H1 (cell line): ENCODE measurements around the gene RANBP6. TPM values are rescaled to one million over a fixed set of nuclear protein-coding genes. Genes with fewer than 3 reads are reported as not detected.

Source experiments
- CTCF ChIA-PET: fragments of 300-600 bp; sonication (Branson Sonifier 250); formaldehyde crosslinking; loops from one replicate; lab custom pipeline; 2021; ENCODE audit not compliant: partially characterized antibody; lab: Charles Lee
- POLR2A ChIA-PET: fragments of 300-600 bp; sonication (Branson Sonifier 250); formaldehyde crosslinking; loops from one replicate; lab custom pipeline; 2021; ENCODE audit warnings: inconsistent platforms; ENCODE audit not compliant: partially characterized antibody; lab: Charles Lee
- DNase-seq, 2 experiments: peaks; one replicate each; pipeline versions ENCODE4 v3.0.0 to v3.0.0-alpha.2; 2010 to 2022; ENCODE audit warnings: low spot score in 2 of 2, low read depth in 1 of 2, mixed read lengths in 1 of 2
- FAIRE-seq: peaks from 2 replicates; lab custom pipeline; 2011; peaks lifted over from hg19 to GRCh38; lab: Jason Lieb, UNC
- H2AFZ ChIP-seq: 2 replicates; pipeline ENCODE4 v1.8.1; 2012; ENCODE audit warnings: low read length, inconsistent platforms
- H2AK5ac ChIP-seq: 2 replicates; pipeline ENCODE4 v1.6.1; 2013; ENCODE audit warnings: low read depth, low read length
- H2BK120ac ChIP-seq: replicated peaks from 2 replicates; pipeline ENCODE3; 2013; ENCODE audit warnings: low read depth, low read length, inconsistent platforms
- H2BK12ac ChIP-seq: 2 replicates; pipeline ENCODE4 v1.6.1; 2013; ENCODE audit warnings: low read depth, low read length
- H2BK15ac ChIP-seq: 2 replicates; pipeline ENCODE4 v1.6.1; 2013; ENCODE audit warnings: low read length
- H2BK20ac ChIP-seq: 2 replicates; pipeline ENCODE4 v1.6.1; 2013; ENCODE audit warnings: low read length
- H2BK5ac ChIP-seq: 2 replicates; pipeline ENCODE4 v1.6.1; 2013; ENCODE audit warnings: low read depth, low read length
- H3K14ac ChIP-seq: 2 replicates; pipeline ENCODE4 v1.6.1; 2013; ENCODE audit warnings: inconsistent platforms; ENCODE audit not compliant: insufficient read length
- H3K18ac ChIP-seq: 2 replicates; pipeline ENCODE4 v1.6.1; 2013; ENCODE audit warnings: low read length; ENCODE audit errors: extremely low read depth
- H3K23ac ChIP-seq: 2 replicates; pipeline ENCODE4 v1.6.1; 2013; ENCODE audit warnings: inconsistent platforms; ENCODE audit not compliant: insufficient read length
- H3K23me2 ChIP-seq: 2 replicates; pipeline ENCODE4 v1.6.1; 2013; ENCODE audit warnings: low read depth, low read length
- H3K27ac ChIP-seq: 2 replicates; pipeline ENCODE4 v1.6.1; 2011; ENCODE audit warnings: low read depth, low read length, inconsistent platforms
- H3K27me3 ChIP-seq, 4 experiments: replicated peaks in 1 of 4; 1 replicate in 1 of 4; 2 replicates in 3 of 4; pipeline versions ENCODE4 v1.6.1 to v1.8.1; 2011 to 2013; ENCODE audit warnings: low read length in 3 of 4, mild to moderate bottlenecking in 3 of 4, inconsistent platforms in 2 of 4, mixed read lengths in 2 of 4, moderate library complexity in 1 of 4; ENCODE audit not compliant: control insufficient read depth in 3 of 4, insufficient read depth in 3 of 4; ENCODE audit errors: extremely low read depth in 1 of 4
- H3K36me3 ChIP-seq, 4 experiments: 2 replicates each; pipeline versions ENCODE4 v1.6.1 to v1.8.1; 2011 to 2013; ENCODE audit warnings: mild to moderate bottlenecking in 4 of 4, low read length in 3 of 4, moderate library complexity in 2 of 4, control low read depth in 1 of 4, inconsistent platforms in 1 of 4; ENCODE audit not compliant: insufficient read depth in 4 of 4, control insufficient read depth in 2 of 4
- H3K4ac ChIP-seq: replicated peaks from 2 replicates; pipeline ENCODE3; 2013; ENCODE audit warnings: low read length, low read depth, mixed read lengths, inconsistent platforms; ENCODE audit not compliant: insufficient read length
- H3K4me1 ChIP-seq, 4 experiments: replicated peaks in 1 of 4; 1 replicate in 1 of 4; 2 replicates in 3 of 4; pipeline versions ENCODE4 v1.6.1 to v1.8.1; 2011 to 2013; ENCODE audit warnings: low read length in 3 of 4, inconsistent platforms in 2 of 4, mixed read lengths in 1 of 4; ENCODE audit not compliant: insufficient read depth in 4 of 4, control insufficient read depth in 3 of 4
- H3K4me2 ChIP-seq, 2 experiments: 2 replicates each; pipeline versions ENCODE4 v1.6.1 to v1.8.1; 2011 to 2013; ENCODE audit warnings: low read depth in 2 of 2, low read length in 2 of 2, control low read depth in 1 of 2, inconsistent platforms in 1 of 2, mild to moderate bottlenecking in 1 of 2; ENCODE audit not compliant: insufficient read depth in 1 of 2
- H3K4me3 ChIP-seq, 4 experiments: fragments of 200-600, 300-600 bp in 1 of 4; sonication (generic), shearing (Covaris generic), sonication (Bioruptor Twin) in 1 of 4; 2 replicates each; pipeline versions ENCODE4 v1.5.1 to v1.8.1; 2011 to 2016; ENCODE audit warnings: low read length in 4 of 4, low read depth in 3 of 4, control low read depth in 2 of 4, inconsistent platforms in 2 of 4, mild to moderate bottlenecking in 2 of 4, mixed read lengths in 1 of 4, moderate library complexity in 1 of 4; ENCODE audit not compliant: insufficient read depth in 2 of 4; ENCODE audit errors: extremely low read depth in 1 of 4
- H3K56ac ChIP-seq: replicated peaks from 2 replicates; pipeline ENCODE3; 2013; ENCODE audit warnings: low read depth, mild to moderate bottlenecking, mixed read lengths, low read length, inconsistent platforms; ENCODE audit not compliant: insufficient read length
- H3K79me1 ChIP-seq: 2 replicates; pipeline ENCODE4 v1.6.1; 2013; ENCODE audit warnings: low read depth, low read length, control low read depth
- H3K79me2 ChIP-seq, 2 experiments: 2 replicates each; pipeline versions ENCODE4 v1.6.1 to v1.8.1; 2012 to 2013; ENCODE audit warnings: low read length in 2 of 2, mild to moderate bottlenecking in 2 of 2, inconsistent platforms in 1 of 2; ENCODE audit not compliant: insufficient read depth in 2 of 2, control insufficient read depth in 1 of 2
- H3K9ac ChIP-seq, 4 experiments: replicated peaks in 1 of 4; 1 replicate in 1 of 4; 2 replicates in 3 of 4; pipeline versions ENCODE4 v1.6.1 to v1.8.1; 2011 to 2013; ENCODE audit warnings: low read depth in 3 of 4, low read length in 3 of 4, control low read depth in 2 of 4, mild to moderate bottlenecking in 2 of 4, moderate library complexity in 2 of 4, inconsistent platforms in 1 of 4; ENCODE audit errors: extremely low read depth in 1 of 4
- H3K9me3 ChIP-seq, 2 experiments: 2 replicates each; pipeline versions ENCODE4 v1.6.1 to v1.8.1; 2012 to 2013; ENCODE audit warnings: mild to moderate bottlenecking in 2 of 2, moderate library complexity in 2 of 2, control low read depth in 1 of 2, inconsistent platforms in 1 of 2, low read depth in 1 of 2, low read length in 1 of 2, mixed read lengths in 1 of 2; ENCODE audit not compliant: insufficient read depth in 2 of 2
- H4K20me1 ChIP-seq, 2 experiments: replicated peaks in 1 of 2; 2 replicates each; pipeline versions ENCODE3 to v1.8.1; 2011 to 2013; ENCODE audit warnings: inconsistent platforms in 2 of 2, low read length in 2 of 2, mild to moderate bottlenecking in 1 of 2; ENCODE audit not compliant: insufficient read depth in 2 of 2, control insufficient read depth in 1 of 2
- H4K5ac ChIP-seq: 2 replicates; pipeline ENCODE4 v1.6.1; 2013; ENCODE audit warnings: low read length, low read depth, mixed read lengths, inconsistent platforms; ENCODE audit not compliant: insufficient read length
- H4K8ac ChIP-seq: 2 replicates; pipeline ENCODE4 v1.8.0; 2013; ENCODE audit warnings: mild to moderate bottlenecking, moderate library complexity, low read length, inconsistent platforms; ENCODE audit not compliant: insufficient read depth; ENCODE audit errors: extremely low read depth
- H4K91ac ChIP-seq: replicated peaks from 2 replicates; pipeline ENCODE3; 2013; ENCODE audit warnings: low read length, mixed read lengths, inconsistent platforms; ENCODE audit not compliant: insufficient read length
- WGBS, 2 experiments: shearing (Covaris generic) in 1 of 2; methylation state at CpG; one replicate each; pipeline versions ENCODE4 v1.1.6 to v1.1.7; 2013 to 2015; ENCODE audit warnings: low lambda C conversion rate in 2 of 2, mixed read lengths in 2 of 2, inconsistent platforms in 1 of 2, low coverage in 1 of 2, missing lambda C conversion rate in 1 of 2; ENCODE audit not compliant: insufficient replicate concordance in 2 of 2, insufficient coverage in 1 of 2, insufficient read length in 1 of 2; ENCODE audit errors: extremely low coverage in 1 of 2, missing lambda C conversion rate in 1 of 2; 5-methylcytosine and 5-hydroxymethylcytosine counted together
- polyA plus RNA-seq, 7 experiments: library from polyadenylated mRNA; depleted of rRNA in 3 of 7; stranded (reverse) in 5 of 7; unstranded in 2 of 7; fragments of >200 nt in 5 of 7; fragments of 200-250 nt in 2 of 7; gene quantifications; 1 replicate in 5 of 7; 2 replicates in 1 of 7; 4 replicates in 1 of 7; pipeline versions ENCODE4 v1.2.1 to v1.2.3, GENCODE V29; 2011 to 2013; ENCODE audit warnings: missing spikeins in 2 of 7, mixed read lengths in 2 of 7
- total RNA-seq: library from RNA; stranded (reverse); fragmentation: NEBNext Ultra II Directional; extraction: Animal tissue kit (Norgen Biotek cat#: 25700); gene quantifications from 2 replicates; pipeline ENCODE4 v1.2.1, GENCODE V29; 2021

Gene RANBP6
- total and polyA plus RNA-seq, 2 of the 8 experiments (the other 6 are each of a cell fraction or from before 2014, with no cell fraction given): 5.7 to 18.8 TPM

DNA sequence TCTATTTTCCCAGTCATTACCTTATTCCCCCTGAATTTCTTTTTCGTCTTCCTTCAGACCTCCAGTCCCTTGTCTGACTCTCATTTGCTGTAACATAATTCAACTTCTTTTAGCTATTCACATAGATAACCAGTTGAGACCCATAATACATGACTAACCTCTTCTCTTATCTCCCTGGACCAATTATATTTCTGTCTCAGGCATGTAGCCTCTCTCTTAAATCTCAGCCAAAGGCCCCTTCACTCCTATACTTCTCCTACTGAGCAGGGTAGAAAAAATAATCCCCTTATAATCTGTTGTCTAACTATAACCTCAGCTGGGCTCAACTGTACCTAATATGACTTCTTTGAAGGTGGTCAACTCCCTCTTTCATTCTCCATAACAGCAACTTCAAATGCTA is 20.9 kb downstream of the RANBP6 start:
- CTCF ChIA-PET: interaction anchor here (1.0 to 1.3 kb wide), 2 partner anchors 60 to 73 kb away, joined by 3 to 5 read pairs; no protein-coding TSS in a partner anchor

More for the DNA sequence above, 20.9 kb downstream of the RANBP6 start:
- H2BK5ac ChIP-seq: no peak overlapping the region
- H4K5ac ChIP-seq: no peak overlapping the region
- H3K23me2 ChIP-seq: no peaks in the 10 kb centered on the region
- no peak overlapping the region for H3K18ac ChIP-seq
- no peaks in the 10 kb centered on the region; a peak in 1 of 7 replicates for H3K4me1 ChIP-seq
- H3K23ac ChIP-seq: no peak overlapping the region
- H3K4ac ChIP-seq: no peak overlapping the region
- no peaks in the 10 kb centered on the region for H3K36me3 ChIP-seq
- no peak overlapping the region for H3K4me3 ChIP-seq
- 91% methylated on average over 1 of the region's 1 CpG; no CpG with 5 or more reads in 1 of the 2 experiments for WGBS, 2 experiments
- no peak for DNase-seq
- no peak for FAIRE-seq
- POLR2A ChIA-PET: interaction anchor here (2.2 kb wide), 1 partner anchor 12 kb away, joined by 8 read pairs; no protein-coding TSS in a partner anchor
- H3K9ac ChIP-seq: no peak overlapping the region
- no peak overlapping the region for H2BK120ac ChIP-seq
- H3K27ac ChIP-seq: no peak overlapping the region
- no peaks in the 10 kb centered on the region for H3K27me3 ChIP-seq
- H4K91ac ChIP-seq: no peak overlapping the region
- H4K20me1 ChIP-seq: peaks cover 0 to 3% of the 10 kb centered on the region in 2 experiments
- H4K8ac ChIP-seq: no peak overlapping the region
- no peaks in the 10 kb centered on the region for H3K9me3 ChIP-seq
- no peak overlapping the region for H2BK15ac ChIP-seq
- H2AK5ac ChIP-seq: no peak overlapping the region
- H3K79me1 ChIP-seq: peaks cover 3% of the 10 kb centered on the region; the same call in 1 of the 2 replicates
- no peak overlapping the region for H3K56ac ChIP-seq
- H2BK20ac ChIP-seq: no peak overlapping the region
- H3K79me2 ChIP-seq: peaks cover 0 to 43% of the 10 kb centered on the region in 2 experiments; a peak in 2 of 4 replicates
- H3K14ac ChIP-seq: no peak overlapping the region
- no peak overlapping the region for H2BK12ac ChIP-seq
- H2AFZ ChIP-seq: no peak overlapping the region
- H3K4me2 ChIP-seq: no peak overlapping the region
